ENCODE results near the gene IFNA5.

IFNA5 gene

GRCh38 chr9:21268347-21268657 is 36.8 kb downstream of the IFNA5 start:
- DNase-seq (ENCODE audit: low read depth) = no peak
- no peak for TF ChIP-seq CTCF (conservative IDR thresholded peaks at IDR 0.05; ENCODE audit: low read length)

GRCh38 chr9:21267485-21268346 is 37.4 kb downstream of the IFNA5 start:
- H3K4me3 ChIP-seq (ENCODE audit: low read length) = no peak overlapping the region
- TF ChIP-seq CTCF (conservative IDR thresholded peaks at IDR 0.05; ENCODE audit: low read length) = no peak
- no peak for DNase-seq (ENCODE audit: low read depth)

More at GRCh38 chr9:21268347-21268657, 36.8 kb downstream of the IFNA5 start:
- no peak overlapping the region for H3K4me3 ChIP-seq (ENCODE audit: low read length)

GRCh38 chr9:21266733-21267484 is 38.2 kb downstream of the IFNA5 start:
- no peak for DNase-seq (ENCODE audit: low read depth)
- TF ChIP-seq CTCF (conservative IDR thresholded peaks at IDR 0.05; ENCODE audit: low read length) = no peak
- no peak overlapping the region for H3K4me3 ChIP-seq (ENCODE audit: low read length)

GRCh38 chr9:21265421-21266189 is 39.5 kb downstream of the IFNA5 start:
- TF ChIP-seq CTCF (conservative IDR thresholded peaks at IDR 0.05; ENCODE audit: low read length) = no peak

DNA sequence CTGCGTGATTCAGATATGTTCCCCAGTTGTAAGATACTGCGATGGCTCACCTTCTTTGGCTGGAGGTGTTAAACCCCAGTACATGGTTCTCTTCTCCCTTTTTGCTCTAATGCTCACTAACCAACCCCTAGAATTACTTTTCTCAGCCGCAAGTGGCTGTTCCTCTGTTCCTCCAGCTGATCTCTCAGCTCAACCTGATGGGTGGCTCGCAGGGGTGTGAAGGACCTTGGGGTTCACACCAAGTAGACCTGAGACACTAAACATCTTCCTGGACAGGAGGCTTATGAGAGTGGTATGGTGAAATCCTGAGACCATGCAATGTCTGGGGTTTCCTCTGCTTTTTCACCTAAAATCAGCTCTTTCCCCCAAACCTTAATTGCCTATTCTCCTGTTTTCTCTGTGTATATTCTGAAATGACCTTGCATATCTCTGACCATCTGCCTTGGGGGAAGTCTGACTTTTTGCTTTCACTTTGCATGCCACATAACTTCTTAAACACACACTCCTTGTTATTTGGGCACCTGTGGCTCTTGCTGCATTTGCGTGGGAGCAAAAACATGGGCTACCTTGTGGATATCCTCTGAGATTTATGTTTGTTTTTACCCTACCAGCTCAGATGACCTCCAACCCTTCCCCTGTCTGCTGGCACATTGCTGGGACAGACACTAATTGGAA is 49.4 kb downstream of the IFNA5 start:
- H3K4me3 ChIP-seq (ENCODE audit: low read length) = no peak overlapping the region
- no peak for DNase-seq (ENCODE audit: low read depth)
- no peak for TF ChIP-seq CTCF (conservative IDR thresholded peaks at IDR 0.05; ENCODE audit: low read length)

More at GRCh38 chr9:21265421-21266189, 39.5 kb downstream of the IFNA5 start:
- no peak for DNase-seq (ENCODE audit: low read depth)
- no peak overlapping the region for H3K4me3 ChIP-seq (ENCODE audit: low read length)

All from AG10803 (cell line).